ENCODE data around the gene POLR3E. TPM values are rescaled to one million over a fixed set of nuclear protein-coding genes. Genes with fewer than 3 reads are reported as not detected.

Gene POLR3E
- total and polyA plus RNA-seq, 11 donors = 15.2 to 72.6 (median 31.3) TPM

DNA sequence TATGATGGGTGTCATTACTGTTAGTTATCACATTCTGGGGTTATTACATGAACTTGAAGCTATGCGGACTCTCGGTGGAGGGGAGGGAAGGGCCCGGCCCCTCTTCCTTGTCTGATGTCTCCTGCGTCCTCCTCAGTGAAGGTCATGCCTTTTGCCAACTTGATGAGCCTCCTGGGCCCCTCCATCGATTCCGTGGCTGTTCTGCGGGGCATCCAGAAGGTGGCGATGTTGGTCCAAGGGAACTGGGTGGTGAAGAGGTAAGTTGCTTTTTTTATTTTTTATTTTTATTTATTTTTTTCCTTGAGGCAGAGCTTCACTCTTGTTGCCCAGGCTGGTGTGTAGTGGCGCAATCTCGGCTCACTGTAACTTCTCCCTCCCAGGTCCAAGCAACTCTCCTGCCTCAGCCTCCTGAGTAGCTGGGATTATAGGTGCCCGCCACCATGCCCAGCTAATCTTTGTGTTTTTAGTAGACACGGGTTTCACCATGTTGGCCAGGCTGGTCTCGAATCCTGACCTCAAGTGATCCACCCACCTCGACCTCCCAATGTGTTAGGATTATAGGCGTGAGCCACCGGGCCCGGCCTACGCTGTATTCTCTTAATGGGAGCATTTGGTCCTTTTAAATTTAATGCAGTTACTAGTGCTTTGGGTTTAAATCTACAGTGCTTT, 21.6 kb downstream of the POLR3E start:
- H3K27me3 ChIP-seq = no peaks in the 10 kb centered on the region
- H3K4me3 ChIP-seq = no peak overlapping the region
- no peaks in the 10 kb centered on the region for H3K9me3 ChIP-seq
- ATAC-seq = no peak
- peaks cover 0 to 96% (median 84%) of the 10 kb centered on the region in 9 donors for H3K36me3 ChIP-seq
- 73 to 77% (median 75%) methylated on average over 18 of the region's 18 CpGs for WGBS, 4 donors
- no peak for DNase-seq
- H3K27ac ChIP-seq = no peak overlapping the region
- TF ChIP-seq, protein P1, sequence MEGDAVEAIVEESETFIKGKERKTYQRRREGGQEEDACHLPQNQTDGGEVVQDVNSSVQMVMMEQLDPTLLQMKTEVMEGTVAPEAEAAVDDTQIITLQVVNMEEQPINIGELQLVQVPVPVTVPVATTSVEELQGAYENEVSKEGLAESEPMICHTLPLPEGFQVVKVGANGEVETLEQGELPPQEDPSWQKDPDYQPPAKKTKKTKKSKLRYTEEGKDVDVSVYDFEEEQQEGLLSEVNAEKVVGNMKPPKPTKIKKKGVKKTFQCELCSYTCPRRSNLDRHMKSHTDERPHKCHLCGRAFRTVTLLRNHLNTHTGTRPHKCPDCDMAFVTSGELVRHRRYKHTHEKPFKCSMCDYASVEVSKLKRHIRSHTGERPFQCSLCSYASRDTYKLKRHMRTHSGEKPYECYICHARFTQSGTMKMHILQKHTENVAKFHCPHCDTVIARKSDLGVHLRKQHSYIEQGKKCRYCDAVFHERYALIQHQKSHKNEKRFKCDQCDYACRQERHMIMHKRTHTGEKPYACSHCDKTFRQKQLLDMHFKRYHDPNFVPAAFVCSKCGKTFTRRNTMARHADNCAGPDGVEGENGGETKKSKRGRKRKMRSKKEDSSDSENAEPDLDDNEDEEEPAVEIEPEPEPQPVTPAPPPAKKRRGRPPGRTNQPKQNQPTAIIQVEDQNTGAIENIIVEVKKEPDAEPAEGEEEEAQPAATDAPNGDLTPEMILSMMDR (IDR thresholded peaks at IDR 0.05) = peak; percentile 22 to 55 (median 46)
- no peak for TF ChIP-seq POLR2A (IDR thresholded peaks at IDR 0.05)
- intact Hi-C loops (cut with DNase I) = loop anchor here in 2 of 10 donors (10.0 kb wide), 2 partner anchors 56 to 1164 kb away; partner anchors contain the start of genes CDR2 (in 1 of the 2), DNAH3 (in 1 of the 2) and LDAF1 (in 1 of the 2)
- peaks cover 0 to 8% (median 1%) of the 10 kb centered on the region in 12 donors for H3K4me1 ChIP-seq

DNA sequence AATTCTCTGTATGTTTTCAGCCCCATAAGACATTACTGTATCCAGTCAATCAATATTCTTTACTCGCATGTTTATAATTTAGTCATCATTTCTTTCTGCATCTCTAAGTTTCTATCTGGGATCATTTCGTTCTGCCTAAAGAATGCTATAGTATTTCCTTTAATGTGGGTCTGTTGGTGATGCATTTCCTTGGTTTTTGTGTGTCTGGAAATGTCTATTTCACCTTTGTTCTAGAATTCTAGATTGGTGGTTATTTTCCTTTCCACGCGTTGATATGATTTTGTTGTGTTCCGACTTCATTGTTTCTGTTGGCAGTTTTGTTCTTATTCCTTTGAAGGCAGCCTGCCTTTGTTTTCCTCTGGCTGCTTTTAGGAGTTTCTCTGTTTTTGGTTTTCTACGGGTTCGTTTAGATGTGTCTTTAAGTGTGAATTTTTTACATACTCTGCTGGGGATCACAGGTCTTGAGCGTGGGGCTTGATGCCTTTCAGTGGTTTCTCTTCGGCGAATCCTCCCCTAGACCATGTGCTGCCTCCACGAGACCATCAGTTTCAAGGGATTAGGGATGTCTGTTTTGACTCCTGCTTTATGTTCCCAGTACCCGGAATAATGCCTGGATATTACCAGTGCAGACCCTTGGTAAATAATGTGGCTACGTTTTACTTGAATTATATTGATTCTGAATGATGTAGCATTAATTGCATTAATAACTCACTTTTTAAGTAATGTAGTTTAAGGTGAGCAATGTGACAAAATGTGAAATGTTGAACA, 23.5 kb downstream of the POLR3E start:
- no peak for DNase-seq
- intact Hi-C loops (cut with DNase I) = loop anchor here in 2 of 10 donors (5.0 to 10.0 kb wide), 3 partner anchors 37 to 1166 kb away; partner anchors contain the start of genes CDR2 (in 1 of the 2), DNAH3 (in 1 of the 2) and LDAF1 (in 1 of the 2)
- TF ChIP-seq, protein P1 (IDR thresholded peaks at IDR 0.05) = no peak
- TF ChIP-seq POLR2A (IDR thresholded peaks at IDR 0.05) = no peak
- peaks cover 0 to 8% (median 1%) of the 10 kb centered on the region in 12 donors for H3K4me1 ChIP-seq
- H3K9me3 ChIP-seq = no peaks in the 10 kb centered on the region
- H3K36me3 ChIP-seq = peaks cover 0 to 96% (median 81%) of the 10 kb centered on the region in 9 donors
- 78 to 84% (median 79%) methylated on average over 13 of the region's 13 CpGs for WGBS, 4 donors
- no peaks in the 10 kb centered on the region for H3K27me3 ChIP-seq
- ATAC-seq = no peak
- H3K27ac ChIP-seq = no peak overlapping the region
- no peak overlapping the region for H3K4me3 ChIP-seq

DNA sequence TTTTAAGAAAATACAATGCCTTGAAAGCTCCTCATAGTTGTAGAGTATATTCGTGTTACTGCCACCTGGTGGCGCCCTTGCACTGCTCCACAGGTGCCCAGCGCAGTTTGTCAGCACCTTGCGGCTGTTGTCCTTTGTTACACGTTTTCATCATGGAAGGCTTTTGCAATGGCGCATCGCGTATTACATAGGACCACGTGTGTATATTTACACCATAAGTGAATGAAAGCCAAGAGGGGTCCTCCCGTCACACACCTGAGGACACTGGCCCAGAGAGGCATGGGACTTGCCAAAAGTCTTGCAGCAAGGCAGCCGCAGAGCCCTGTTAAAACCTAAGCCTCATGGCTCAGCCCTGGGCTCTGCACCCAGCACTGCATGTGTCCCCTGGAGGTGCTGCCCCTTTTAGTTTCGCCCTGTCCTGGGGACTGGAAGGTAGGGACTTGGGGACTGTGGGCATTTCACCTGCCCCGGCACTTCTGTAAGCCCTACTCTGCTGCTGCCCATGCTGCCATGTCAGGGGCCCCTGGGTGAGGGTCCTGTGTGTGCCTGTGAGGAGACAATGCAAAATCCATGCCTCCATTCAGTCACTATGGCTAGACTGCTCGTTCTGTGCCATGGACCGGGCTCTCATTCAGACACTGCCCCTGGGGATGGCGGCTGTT, 24.3 kb downstream of the POLR3E start:
- Histone ChIP-seq H3K27me3 (no peaks in the 10 kb centered on the region), H3K9me3 (no peaks in the 10 kb centered on the region), H3K4me3 (no peak overlapping the region), H3K27ac (no peak overlapping the region), H3K4me1 (peaks cover 0 to 8% (median 1%) of the 10 kb centered on the region in 12 donors), H3K36me3 (peaks cover 0 to 96% (median 81%) of the 10 kb centered on the region in 9 donors)
- TF ChIP-seq, protein P1 (IDR thresholded peaks at IDR 0.05) = peak; percentile 85 to 97 (median 88)
- TF ChIP-seq POLR2A (IDR thresholded peaks at IDR 0.05) = no peak
- DNase-seq = peak in 3 of 5 donors; percentile 47 to 68 (median 59)
- WGBS, 4 donors = 42 to 50% (median 45%) methylated on average over 15 to 16 of the region's 16 CpGs
- peak; percentile 25 to 74 (median 52) for ATAC-seq
- intact Hi-C loops (cut with DNase I) = loop anchor here in 2 of 10 donors (5.0 to 10.0 kb wide), 3 partner anchors 36 to 1167 kb away; partner anchors contain the start of genes CDR2 (in 1 of the 2), DNAH3 (in 1 of the 2) and LDAF1 (in 1 of the 2)
